ENCODE data around the gene SLC19A1. TPM values are rescaled to one million over a fixed set of nuclear protein-coding genes. Genes with fewer than 3 reads are reported as not detected.

Gene SLC19A1
- total and polyA plus RNA-seq, 8 donors, result 2.9 to 23.3 (median 5.3) TPM

GRCh38 chr21:45487161-45487806 lies 55.0 kb downstream of the SLC19A1 start:
- Histone ChIP-seq H3K9me3 (no peaks in the 10 kb centered on the region), H3K36me3 (peaks cover 0 to 61% (median 21%) of the 10 kb centered on the region in 4 donors), H3K4me3 (no peak overlapping the region), H3K27me3 (no peaks in the 10 kb centered on the region), H3K4me1 (peaks cover 0 to 3% (median 0%) of the 10 kb centered on the region in 4 donors), H3K27ac (no peak overlapping the region)
- no peak for TF ChIP-seq CTCF (IDR thresholded peaks at IDR 0.05)
- no peak for TF ChIP-seq POLR2AphosphoS5 (IDR thresholded peaks at IDR 0.05)
- DNase-seq, result no peak
- 89 to 95% (median 92%) methylated on average over 17 to 33 of the region's 33 CpGs for WGBS, 5 donors
- intact Hi-C loops (cut with DNase I; ENCODE audit: low total_unique reads), result no loop called here

- H3K27ac ChIP-seq, result no peak overlapping the region
- H3K27me3 ChIP-seq, result no peaks in the 10 kb centered on the region
- DNase-seq, result no peak
- H3K4me3 ChIP-seq, result no peak overlapping the region
- H3K36me3 ChIP-seq, result peaks cover 0 to 67% (median 26%) of the 10 kb centered on the region in 4 donors
- peaks cover 0 to 3% (median 0%) of the 10 kb centered on the region in 4 donors for H3K4me1 ChIP-seq
- WGBS, 5 donors, result 86 to 88% (median 87%) methylated on average over 21 to 29 of the region's 29 CpGs
- H3K9me3 ChIP-seq, result no peaks in the 10 kb centered on the region
- TF ChIP-seq EP300 (IDR thresholded peaks at IDR 0.05), result no peak
- TF ChIP-seq POLR2AphosphoS5 (IDR thresholded peaks at IDR 0.05), result no peak
- no peak for TF ChIP-seq POLR2A (IDR thresholded peaks at IDR 0.05)
- TF ChIP-seq CTCF (IDR thresholded peaks at IDR 0.05), result no peak
- intact Hi-C loops (cut with DNase I; ENCODE audit: low total_unique reads), result no loop called here
These were observed 55.6 kb downstream of the SLC19A1 start for GRCh38 chr21:45486443-45487160.

GRCh38 chr21:45485686-45486442 lies 56.4 kb downstream of the SLC19A1 start:
- no peaks in the 10 kb centered on the region for H3K9me3 ChIP-seq
- H3K4me1 ChIP-seq, result peaks cover 0 to 3% (median 0%) of the 10 kb centered on the region in 4 donors
- no peak overlapping the region for H3K4me3 ChIP-seq
- TF ChIP-seq CTCF (IDR thresholded peaks at IDR 0.05) (no peak), POLR2AphosphoS5 (IDR thresholded peaks at IDR 0.05) (no peak), POLR2A (IDR thresholded peaks at IDR 0.05) (no peak), EP300 (IDR thresholded peaks at IDR 0.05) (no peak)
- intact Hi-C loops (cut with DNase I; ENCODE audit: low total_unique reads), result no loop called here
- WGBS, 5 donors, result 84 to 91% (median 89%) methylated on average over 23 to 25 of the region's 25 CpGs
- H3K27ac ChIP-seq, result no peak overlapping the region
- no peak for DNase-seq
- H3K36me3 ChIP-seq, result peaks cover 0 to 70% (median 24%) of the 10 kb centered on the region in 4 donors
- no peaks in the 10 kb centered on the region for H3K27me3 ChIP-seq

- WGBS, 5 donors, result 84 to 97% (median 87%) methylated on average over 6 of the region's 6 CpGs
- Histone ChIP-seq H3K4me1 (peaks cover 0 to 4% (median 0%) of the 10 kb centered on the region in 4 donors), H3K9me3 (no peaks in the 10 kb centered on the region), H3K27me3 (no peaks in the 10 kb centered on the region), H3K27ac (no peak overlapping the region), H3K4me3 (no peak overlapping the region), H3K36me3 (peaks cover 0 to 78% (median 28%) of the 10 kb centered on the region in 4 donors)
- intact Hi-C loops (cut with DNase I; ENCODE audit: low total_unique reads), result no loop called here
- DNase-seq, result no peak
- TF ChIP-seq POLR2AphosphoS5 (IDR thresholded peaks at IDR 0.05) (no peak), POLR2A (IDR thresholded peaks at IDR 0.05) (no peak), EP300 (IDR thresholded peaks at IDR 0.05) (no peak), CTCF (IDR thresholded peaks at IDR 0.05) (no peak)
These were observed 57.9 kb downstream of the SLC19A1 start for GRCh38 chr21:45484318-45484717.
